GM23338 (cell line): ENCODE results near the gene PHLDA3.

Source experiments
- CTCF ChIP-seq, 2 experiments: fragments of 200-600 bp in 1 of 2; sonication (generic) in 1 of 2; conservative IDR thresholded peaks; 2 replicates each; pipeline versions ENCODE4 v1.5.1 to v1.6.1; 2016 to 2017; ENCODE audit warnings: antibody characterized with exemption in 2 of 2, low read depth in 2 of 2, mild to moderate bottlenecking in 2 of 2, moderate library complexity in 1 of 2
- POLR2AphosphoS5 ChIP-seq: IDR thresholded peaks from 2 replicates; pipeline ENCODE4 v1.6.1; 2016; ENCODE audit warnings: antibody characterized with exemption, low read depth

DNA sequence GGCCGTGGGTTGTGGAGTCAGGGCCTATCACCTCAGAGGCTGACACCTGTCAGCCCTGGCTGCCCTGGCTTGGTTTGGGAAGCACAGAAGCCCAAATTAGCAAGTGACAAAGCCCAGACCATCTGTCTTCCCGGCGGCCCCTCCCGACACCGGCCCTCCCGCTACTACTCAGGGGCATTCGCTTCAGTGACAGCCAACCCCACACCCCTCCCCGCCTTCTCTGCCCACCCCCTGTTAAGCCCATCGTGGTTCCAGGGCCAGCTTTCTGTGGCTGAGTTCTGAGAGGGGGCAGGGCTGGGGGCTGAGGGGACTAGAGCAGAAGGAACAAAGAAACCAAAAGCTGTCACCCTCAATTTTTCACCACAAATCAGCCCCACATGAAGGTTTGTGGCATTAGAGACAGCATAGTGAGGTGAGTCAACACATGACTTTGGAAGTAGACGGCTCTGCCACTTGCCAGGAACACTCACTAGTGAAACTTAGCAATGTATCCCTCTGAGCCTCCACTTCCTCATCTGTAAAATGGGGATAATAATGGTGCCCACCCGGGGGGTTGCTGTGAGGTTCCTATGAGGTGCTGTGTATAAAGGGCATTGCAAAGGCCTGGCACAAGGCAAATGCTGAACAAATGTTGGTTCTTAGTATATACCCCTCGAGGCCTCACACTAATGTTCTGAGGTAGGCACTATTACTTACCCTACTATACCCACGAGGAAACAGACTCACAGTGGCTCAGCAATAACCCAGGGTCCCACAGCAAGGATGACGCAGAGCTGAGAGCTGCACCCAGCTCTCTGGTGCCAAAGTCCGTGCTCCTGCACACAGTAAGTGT is 42.3 kb downstream of the PHLDA3 start:
- TF ChIP-seq CTCF (conservative IDR thresholded peaks at IDR 0.05; ENCODE audit: low read depth in 2 of 2) (no peak), POLR2AphosphoS5 (no peak)
